Naive thymus-derived CD8-positive, alpha-beta T cell (primary cell): ENCODE results near the gene NCOR2. TPM values are rescaled to one million over a fixed set of nuclear protein-coding genes. Genes with fewer than 3 reads are reported as not detected.

Experiments used
- ATAC-seq, 2 donors: fragments of 150-1000 bp; cut with Tn5 transposase in 1 of 2; sonication (Bioruptor Pico), chemical (Tn5 transposase) in 1 of 2; 1 replicate in 1 of 2; 2 replicates in 1 of 2; pipeline ENCODE4 v1.10.0; 2021; ENCODE audit warnings: mild to moderate bottlenecking in 2 of 2, moderate library complexity in 2 of 2
- POLR2A ChIA-PET: fragments of 350-600 bp; sonication (Branson Sonifier 250); formaldehyde crosslinking; loops from one replicate; lab custom pipeline; 2021; ENCODE audit warnings: antibody characterized with exemption; lab: Charles Lee
- DNase-seq, 10 donors: peaks; one replicate each; pipeline versions ENCODE4 v3.0.0 to v3.0.0-alpha.2; 2020 to 2022
- H3K27ac Mint-ChIP-seq, 10 donors: one replicate each; pipeline ENCODE4 v1.8.0; 2020 to 2022; ENCODE audit warnings: mild to moderate bottlenecking in 10 of 10, mixed read lengths in 10 of 10, moderate library complexity in 4 of 10, inconsistent platforms in 1 of 10
- H3K27me3 Mint-ChIP-seq, 5 donors: one replicate each; pipeline ENCODE4 v1.8.0; 2021 to 2022; ENCODE audit warnings: mixed read lengths in 5 of 5
- H3K36me3 Mint-ChIP-seq, 3 donors: one replicate each; pipeline ENCODE4 v1.8.0; 2020 to 2022; ENCODE audit warnings: mixed read lengths in 3 of 3, mild to moderate bottlenecking in 2 of 3, inconsistent platforms in 1 of 3
- H3K4me1 Mint-ChIP-seq, 4 donors: one replicate each; pipeline ENCODE4 v1.8.0; 2021 to 2022; ENCODE audit warnings: mixed read lengths in 4 of 4
- H3K4me3 Mint-ChIP-seq, 10 donors: one replicate each; pipeline ENCODE4 v1.8.0; 2020 to 2022; ENCODE audit warnings: mild to moderate bottlenecking in 10 of 10, mixed read lengths in 10 of 10, moderate library complexity in 6 of 10, inconsistent platforms in 1 of 10
- H3K9me3 Mint-ChIP-seq, 9 donors: one replicate each; pipeline ENCODE4 v1.8.0; 2020 to 2022; ENCODE audit warnings: mixed read lengths in 9 of 9, mild to moderate bottlenecking in 3 of 9, inconsistent platforms in 1 of 9, moderate library complexity in 1 of 9
- polyA plus RNA-seq, 3 donors: library from polyadenylated mRNA; unstranded; fragments of 300-500 nt; fragmentation: Illumina TruSeq; gene quantifications; one replicate each; pipeline ENCODE4 v1.2.3, GENCODE V29; 2021
- total RNA-seq, 8 experiments: library from RNA in 2 of 8; stranded (reverse) in 2 of 8; gene quantifications; one replicate each; pipeline ENCODE4 v1.2.3 and lab custom pipeline; 2021 to 2026

Gene NCOR2
- total and polyA plus RNA-seq, 5 experiments from 2014 or later, result 2.3 to 86.7 (median 18.7) TPM

GRCh38 chr12:124520907-124521306, 46.5 kb downstream of the NCOR2 start:
- no peak for DNase-seq
- ATAC-seq, result no peak
- Mint-ChIP-seq H3K36me3 (peaks cover 0 to 7% (median 0%) of the 10 kb centered on the region in 3 donors), H3K9me3 (no peaks in the 10 kb centered on the region), H3K4me1 (peaks cover 25 to 66% (median 46%) of the 10 kb centered on the region in 4 donors), H3K27ac (peak overlapping the region in 3 of 10 donors; percentile 58 to 79 (median 71)), H3K27me3 (no peaks in the 10 kb centered on the region), H3K4me3 (no peak overlapping the region)
- POLR2A ChIA-PET, result interaction anchor here (0.6 kb wide), 1 partner anchor 541 kb away, joined by 3 read pairs; no protein-coding TSS in a partner anchor

- Mint-ChIP-seq H3K4me1 (peaks cover 25 to 64% (median 47%) of the 10 kb centered on the region in 4 donors), H3K4me3 (no peak overlapping the region), H3K27me3 (no peaks in the 10 kb centered on the region), H3K36me3 (peaks cover 0 to 7% (median 0%) of the 10 kb centered on the region in 3 donors), H3K9me3 (no peaks in the 10 kb centered on the region), H3K27ac (peak overlapping the region in 2 of 10 donors; percentile 58 to 79)
- POLR2A ChIA-PET, result no interaction called here
- ATAC-seq (no peak), DNase-seq (no peak)
Measured at GRCh38 chr12:124520265-124520701, 47.1 kb downstream of the NCOR2 start.

- no peaks in the 10 kb centered on the region for H3K27me3 Mint-ChIP-seq
- POLR2A ChIA-PET, result no interaction called here
- no peak for DNase-seq
- no peak for ATAC-seq
- peaks cover 23 to 59% (median 47%) of the 10 kb centered on the region in 4 donors for H3K4me1 Mint-ChIP-seq
- peak overlapping the region in 3 of 10 donors; percentile 43 to 75 (median 72) for H3K27ac Mint-ChIP-seq
- H3K4me3 Mint-ChIP-seq, result no peak overlapping the region
- H3K36me3 Mint-ChIP-seq, result peaks cover 0 to 7% (median 0%) of the 10 kb centered on the region in 3 donors
- no peaks in the 10 kb centered on the region for H3K9me3 Mint-ChIP-seq
Measured at GRCh38 chr12:124519746-124520145, 47.7 kb downstream of the NCOR2 start.

DNA sequence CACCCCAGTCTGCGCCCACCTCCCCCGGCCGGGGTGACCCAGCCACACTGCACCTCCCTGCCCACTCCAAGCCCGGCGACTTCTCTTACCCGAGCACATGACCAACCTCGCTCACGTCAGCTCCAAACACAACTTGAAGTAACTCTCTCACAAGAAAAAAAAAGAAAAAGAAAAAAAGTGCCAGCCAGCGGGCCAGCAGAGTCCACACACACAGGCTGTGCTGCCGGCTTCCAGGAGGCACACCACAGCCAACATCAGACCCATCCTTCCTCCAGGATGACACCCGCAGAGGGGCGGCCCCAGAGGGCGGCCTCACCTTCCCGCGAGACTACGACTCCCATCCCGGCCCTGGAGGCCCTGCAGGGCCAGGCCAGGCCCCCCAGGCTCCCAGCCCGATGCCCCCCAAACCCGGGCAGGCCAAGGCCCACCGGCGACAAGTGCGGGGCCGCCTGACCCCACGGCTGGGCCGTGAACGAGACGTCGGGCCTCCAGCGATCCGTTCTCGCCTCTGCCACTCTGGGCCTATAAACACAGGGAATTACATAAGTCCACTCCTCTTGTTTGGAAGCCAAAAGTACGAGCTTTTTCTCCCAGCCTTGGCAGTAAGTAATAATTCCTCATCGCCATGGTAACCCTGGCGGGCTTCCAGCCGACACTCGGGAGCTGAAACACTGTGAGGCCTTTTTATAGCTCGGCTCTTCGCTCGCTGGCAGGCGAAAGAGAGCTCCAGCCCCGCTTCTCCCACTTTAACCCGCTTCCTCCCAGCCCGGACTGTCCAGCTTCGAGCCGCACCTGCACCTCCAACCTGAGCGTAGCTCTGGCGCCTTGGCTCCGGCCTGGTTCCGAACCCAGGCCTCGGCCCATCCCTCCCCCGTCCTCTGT, 49.1 kb downstream of the NCOR2 start:
- POLR2A ChIA-PET, result no interaction called here
- Mint-ChIP-seq H3K9me3 (no peaks in the 10 kb centered on the region), H3K4me3 (peak overlapping the region in 2 of 10 donors; percentile 18 to 33), H3K36me3 (peaks cover 0 to 8% (median 0%) of the 10 kb centered on the region in 3 donors), H3K4me1 (peaks cover 17 to 58% (median 41%) of the 10 kb centered on the region in 4 donors), H3K27ac (peak overlapping the region in 3 of 10 donors; percentile 18 to 72 (median 53)), H3K27me3 (no peaks in the 10 kb centered on the region)
- no peak for ATAC-seq
- no peak for DNase-seq
